Measurements from ENCODE around the gene ZYG11A. TPM values are rescaled to one million over a fixed set of nuclear protein-coding genes. Genes with fewer than 3 reads are reported as not detected.

ZYG11A gene
- total RNA-seq, 4 donors from 2014 or later: not detected

DNA sequence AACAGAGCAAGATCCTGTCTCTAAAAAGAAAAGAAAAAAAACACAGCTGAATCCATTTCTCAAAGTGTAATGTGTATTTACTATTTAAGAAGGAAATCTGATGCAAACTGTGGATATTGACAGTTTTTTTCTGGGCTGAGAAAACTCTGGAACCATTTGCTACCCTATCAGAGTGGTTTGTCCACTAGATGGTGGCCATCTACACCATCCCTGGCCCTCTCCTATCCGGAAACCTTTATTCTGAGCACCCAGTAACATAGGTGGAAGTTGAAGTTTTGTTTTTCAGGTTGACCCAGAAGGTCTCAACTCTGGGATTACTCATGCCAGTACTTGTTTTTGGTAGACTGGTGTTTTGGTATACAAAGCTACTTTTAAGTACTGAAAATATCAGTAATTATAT lies 58.8 kb downstream of the ZYG11A start:
- Histone ChIP-seq H3K36me3 (peaks cover 0 to 38% of the 10 kb centered on the region in 2 donors), H3K4me3 (no peak overlapping the region), H3K27me3 (no peaks in the 10 kb centered on the region), H3K4me1 (peaks cover 0 to 16% (median 0%) of the 10 kb centered on the region in 3 donors), H3K9me3 (no peaks in the 10 kb centered on the region), H3K27ac (no peak overlapping the region)
- WGBS, 2 donors (ENCODE audit: low coverage in 1 of 2): 57 to 73% methylated on average over 1 of the region's 1 CpG
- no peak for ATAC-seq
- TF ChIP-seq POLR2A (IDR thresholded peaks at IDR 0.05) (no peak), EP300 (IDR thresholded peaks at IDR 0.05) (no peak), POLR2AphosphoS5 (IDR thresholded peaks at IDR 0.05) (no peak)
- TF ChIP-seq, protein P1, sequence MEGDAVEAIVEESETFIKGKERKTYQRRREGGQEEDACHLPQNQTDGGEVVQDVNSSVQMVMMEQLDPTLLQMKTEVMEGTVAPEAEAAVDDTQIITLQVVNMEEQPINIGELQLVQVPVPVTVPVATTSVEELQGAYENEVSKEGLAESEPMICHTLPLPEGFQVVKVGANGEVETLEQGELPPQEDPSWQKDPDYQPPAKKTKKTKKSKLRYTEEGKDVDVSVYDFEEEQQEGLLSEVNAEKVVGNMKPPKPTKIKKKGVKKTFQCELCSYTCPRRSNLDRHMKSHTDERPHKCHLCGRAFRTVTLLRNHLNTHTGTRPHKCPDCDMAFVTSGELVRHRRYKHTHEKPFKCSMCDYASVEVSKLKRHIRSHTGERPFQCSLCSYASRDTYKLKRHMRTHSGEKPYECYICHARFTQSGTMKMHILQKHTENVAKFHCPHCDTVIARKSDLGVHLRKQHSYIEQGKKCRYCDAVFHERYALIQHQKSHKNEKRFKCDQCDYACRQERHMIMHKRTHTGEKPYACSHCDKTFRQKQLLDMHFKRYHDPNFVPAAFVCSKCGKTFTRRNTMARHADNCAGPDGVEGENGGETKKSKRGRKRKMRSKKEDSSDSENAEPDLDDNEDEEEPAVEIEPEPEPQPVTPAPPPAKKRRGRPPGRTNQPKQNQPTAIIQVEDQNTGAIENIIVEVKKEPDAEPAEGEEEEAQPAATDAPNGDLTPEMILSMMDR (IDR thresholded peaks at IDR 0.05): no peak

DNA sequence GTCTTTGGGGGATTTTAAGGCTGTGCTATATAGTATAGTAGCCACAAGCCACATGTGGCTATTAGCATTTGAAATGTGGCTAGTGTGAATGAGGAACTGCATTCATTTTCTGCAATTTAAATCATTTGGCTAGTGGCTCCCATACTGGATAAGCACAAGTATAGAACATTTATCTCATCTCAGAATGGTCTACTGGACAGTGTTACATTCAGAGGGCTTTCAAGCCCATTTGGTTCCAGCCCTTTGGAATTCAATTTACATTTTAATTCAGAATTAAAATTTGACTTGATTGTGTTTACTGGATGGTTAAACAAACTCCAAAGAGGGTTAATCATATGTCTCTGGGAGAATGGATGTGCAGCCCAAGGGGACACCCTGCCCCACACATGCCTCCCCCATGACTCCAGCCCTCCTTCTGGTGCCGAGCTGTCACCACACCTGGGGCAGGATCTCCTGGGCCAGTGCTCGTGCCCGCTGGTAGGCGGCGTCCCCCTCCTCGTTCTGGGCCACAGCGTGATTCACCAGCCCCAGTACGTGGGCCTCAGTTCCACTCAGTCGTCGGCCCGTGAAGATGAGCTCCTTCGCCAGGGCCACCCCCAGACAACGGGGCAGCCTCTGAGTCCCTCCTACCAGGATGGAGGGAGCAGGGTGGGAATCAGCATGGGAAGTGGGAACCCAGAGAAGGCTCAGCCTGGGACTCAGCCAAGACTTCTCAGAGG lies 61.8 kb downstream of the ZYG11A start:
- Histone ChIP-seq H3K27ac (peak overlapping the region in 1 of 4 donors; percentile 24), H3K9me3 (no peaks in the 10 kb centered on the region), H3K4me1 (peaks cover 0 to 18% (median 0%) of the 10 kb centered on the region in 3 donors), H3K27me3 (no peaks in the 10 kb centered on the region), H3K4me3 (no peak overlapping the region), H3K36me3 (peaks cover 0 to 30% of the 10 kb centered on the region in 2 donors)
- no peak for TF ChIP-seq POLR2A (IDR thresholded peaks at IDR 0.05)
- no peak for TF ChIP-seq POLR2AphosphoS5 (IDR thresholded peaks at IDR 0.05)
- TF ChIP-seq EP300 (IDR thresholded peaks at IDR 0.05): no peak
- TF ChIP-seq, protein P1 (IDR thresholded peaks at IDR 0.05): no peak
- ATAC-seq: no peak
- WGBS, 2 donors (ENCODE audit: low coverage in 1 of 2): 92% methylated on average over 2 of the region's 13 CpGs; no CpG with 5 or more reads in 1 of the 2 donors

DNA sequence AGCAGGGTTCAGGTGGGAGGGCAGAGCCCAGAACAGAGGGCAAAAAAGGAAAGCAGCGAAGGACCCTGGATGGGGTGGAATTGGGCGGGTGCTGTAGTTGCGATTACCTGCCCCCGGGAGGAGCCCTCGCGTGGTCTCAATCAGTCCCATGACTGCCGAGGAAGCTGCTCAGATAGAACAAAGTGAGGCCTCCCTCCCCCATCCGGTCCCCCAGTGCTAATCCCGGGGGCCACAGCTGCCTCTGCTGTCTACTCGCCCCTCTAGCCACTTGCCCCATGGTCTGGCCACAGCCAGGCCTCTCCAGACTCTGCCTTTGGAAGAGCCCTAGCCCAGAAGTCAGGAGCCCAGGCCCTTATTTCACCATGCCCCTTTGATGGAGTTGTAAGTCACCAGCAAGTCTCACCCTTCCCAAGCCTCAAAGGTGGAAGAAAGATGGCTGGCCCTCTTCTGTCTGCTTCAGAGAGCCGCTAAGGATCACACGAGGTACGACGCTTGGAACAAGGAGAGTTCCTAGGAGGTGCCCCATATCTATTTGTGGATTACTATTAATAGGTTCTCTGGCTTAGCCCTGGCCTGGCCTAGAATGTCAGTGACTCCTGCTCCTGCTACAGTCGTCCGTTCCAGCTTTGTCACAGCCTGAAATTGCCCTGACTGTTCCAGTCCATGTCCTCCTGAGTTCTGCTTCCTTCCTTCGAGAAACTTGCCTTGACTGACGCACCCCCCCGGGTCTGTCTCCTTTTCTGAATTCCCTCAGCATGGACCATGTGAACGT lies 62.6 kb downstream of the ZYG11A start:
- Histone ChIP-seq H3K4me1 (peaks cover 0 to 18% (median 0%) of the 10 kb centered on the region in 3 donors), H3K9me3 (no peaks in the 10 kb centered on the region), H3K4me3 (no peak overlapping the region), H3K27ac (peak overlapping the region in 1 of 4 donors; percentile 24), H3K27me3 (no peaks in the 10 kb centered on the region), H3K36me3 (peaks cover 0 to 30% of the 10 kb centered on the region in 2 donors)
- TF ChIP-seq POLR2A (IDR thresholded peaks at IDR 0.05): no peak
- TF ChIP-seq, protein P1 (IDR thresholded peaks at IDR 0.05): peak in 2 of 4 experiments; percentile 7 to 41
- 53 to 56% methylated on average over 3 to 7 of the region's 20 CpGs for WGBS, 2 donors (ENCODE audit: low coverage in 1 of 2)
- ATAC-seq: no peak

DNA sequence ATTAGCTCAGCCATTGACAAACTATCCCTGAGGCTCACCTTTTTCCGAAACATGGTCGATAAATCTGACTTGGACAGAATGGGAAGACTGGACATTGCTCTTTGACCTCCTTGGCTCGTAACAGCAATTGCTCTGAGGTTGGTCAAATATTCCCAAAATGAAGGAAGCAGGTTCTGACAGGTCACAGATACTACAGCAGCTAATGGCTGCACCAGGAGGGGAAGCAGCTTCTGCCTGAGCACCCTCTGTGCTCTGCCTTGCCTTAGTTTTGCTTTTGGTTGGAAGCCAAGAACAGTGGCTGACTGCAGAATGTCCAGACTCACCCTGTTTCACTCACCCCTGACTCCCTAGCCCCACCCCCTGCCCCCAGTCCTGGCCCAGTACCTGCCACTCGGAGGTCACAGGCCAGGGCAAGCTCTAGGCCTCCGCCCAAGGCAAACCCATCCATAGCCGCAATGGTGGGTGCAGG lies 63.6 kb downstream of the ZYG11A start:
- no peak overlapping the region for H3K27ac ChIP-seq

More for the DNA sequence above, 63.6 kb downstream of the ZYG11A start:
- Histone ChIP-seq H3K36me3 (peaks cover 0 to 38% of the 10 kb centered on the region in 2 donors), H3K4me1 (peaks cover 0 to 18% (median 0%) of the 10 kb centered on the region in 3 donors), H3K9me3 (no peaks in the 10 kb centered on the region), H3K27me3 (no peaks in the 10 kb centered on the region), H3K4me3 (no peak overlapping the region)
- TF ChIP-seq POLR2AphosphoS5 (IDR thresholded peaks at IDR 0.05) (no peak), EP300 (IDR thresholded peaks at IDR 0.05) (no peak), POLR2A (IDR thresholded peaks at IDR 0.05) (no peak)
- TF ChIP-seq, protein P1 (IDR thresholded peaks at IDR 0.05): no peak
- no peak for ATAC-seq
- WGBS, 2 donors (ENCODE audit: low coverage in 1 of 2): 93 to 96% methylated on average over 3 of the region's 6 CpGs
